ENCODE data around the gene ADTRP. TPM values are rescaled to one million over a fixed set of nuclear protein-coding genes. Genes with fewer than 3 reads are reported as not detected.

The ADTRP gene
- total and polyA plus RNA-seq, 10 of the 15 experiments (the other 5 are each of a cell fraction or from before 2014, with no cell fraction given): 0.10 to 2.6 (median 2.1) TPM

DNA sequence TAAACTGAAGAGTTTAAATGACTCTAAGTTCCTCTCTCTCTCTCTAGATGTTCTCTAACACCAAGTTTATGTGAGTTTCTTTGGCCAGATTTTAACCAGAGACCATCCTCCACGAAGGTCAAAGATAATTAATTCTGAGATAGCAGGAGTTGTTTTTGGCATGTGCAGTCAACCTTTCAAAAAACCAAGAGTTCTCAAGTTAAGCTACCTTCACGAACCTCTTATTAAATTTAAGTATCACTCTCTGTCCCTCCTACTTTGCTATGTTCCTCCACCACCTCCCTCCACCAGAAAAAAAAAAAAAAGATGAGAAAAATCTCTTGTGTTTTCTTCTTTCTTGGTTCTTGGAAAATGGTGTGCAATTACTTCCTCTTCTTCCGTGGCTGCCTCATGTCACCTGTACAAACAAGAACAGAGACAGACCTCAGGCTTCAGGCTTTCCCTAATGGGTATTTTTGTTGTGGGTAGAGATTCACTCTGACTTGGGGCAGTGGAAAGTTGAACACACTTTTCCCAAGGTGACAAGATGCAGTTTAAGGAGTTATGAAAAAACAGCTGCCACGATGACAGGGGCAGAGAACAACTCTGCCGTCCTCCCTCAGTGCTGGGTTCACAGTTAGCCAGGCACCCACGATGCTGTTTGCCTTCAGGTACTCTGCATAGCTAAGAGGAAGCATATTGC is 64.3 kb downstream of the ADTRP start (continued):
- peak; percentile 30; the same call in 1 of the 2 replicates for TF ChIP-seq YY1 (IDR thresholded peaks at IDR 0.05; ENCODE audit: low read depth, low read length)
- TF ChIP-seq CREB1 (IDR thresholded peaks at IDR 0.05; ENCODE audit: low read depth): 0 out of 2 replicates have a peak, but pooled peaks have one; percentile 46
- TF ChIP-seq TBL1XR1 (IDR thresholded peaks at IDR 0.05; ENCODE audit: low read depth, low read length): peak; percentile 32; the same call in 1 of the 2 replicates
- peak; percentile 40 for TF ChIP-seq DPF2 (IDR thresholded peaks at IDR 0.05)
- TF ChIP-seq PAX8 (IDR thresholded peaks at IDR 0.05): no peak
- peak; percentile 33 for TF ChIP-seq KLF5 (IDR thresholded peaks at IDR 0.05; ENCODE audit: partially characterized antibody)
- TF ChIP-seq RELB (IDR thresholded peaks at IDR 0.05; ENCODE audit: low read depth): peak; percentile 81; the same call in 1 of the 2 replicates
- TF ChIP-seq IKZF2 (IDR thresholded peaks at IDR 0.05): peak; percentile 89 to 91
- TF ChIP-seq PAX5 (IDR thresholded peaks at IDR 0.05; ENCODE audit: borderline replicate concordance, low read depth, low read length): no peak
- TF ChIP-seq, protein P1, sequence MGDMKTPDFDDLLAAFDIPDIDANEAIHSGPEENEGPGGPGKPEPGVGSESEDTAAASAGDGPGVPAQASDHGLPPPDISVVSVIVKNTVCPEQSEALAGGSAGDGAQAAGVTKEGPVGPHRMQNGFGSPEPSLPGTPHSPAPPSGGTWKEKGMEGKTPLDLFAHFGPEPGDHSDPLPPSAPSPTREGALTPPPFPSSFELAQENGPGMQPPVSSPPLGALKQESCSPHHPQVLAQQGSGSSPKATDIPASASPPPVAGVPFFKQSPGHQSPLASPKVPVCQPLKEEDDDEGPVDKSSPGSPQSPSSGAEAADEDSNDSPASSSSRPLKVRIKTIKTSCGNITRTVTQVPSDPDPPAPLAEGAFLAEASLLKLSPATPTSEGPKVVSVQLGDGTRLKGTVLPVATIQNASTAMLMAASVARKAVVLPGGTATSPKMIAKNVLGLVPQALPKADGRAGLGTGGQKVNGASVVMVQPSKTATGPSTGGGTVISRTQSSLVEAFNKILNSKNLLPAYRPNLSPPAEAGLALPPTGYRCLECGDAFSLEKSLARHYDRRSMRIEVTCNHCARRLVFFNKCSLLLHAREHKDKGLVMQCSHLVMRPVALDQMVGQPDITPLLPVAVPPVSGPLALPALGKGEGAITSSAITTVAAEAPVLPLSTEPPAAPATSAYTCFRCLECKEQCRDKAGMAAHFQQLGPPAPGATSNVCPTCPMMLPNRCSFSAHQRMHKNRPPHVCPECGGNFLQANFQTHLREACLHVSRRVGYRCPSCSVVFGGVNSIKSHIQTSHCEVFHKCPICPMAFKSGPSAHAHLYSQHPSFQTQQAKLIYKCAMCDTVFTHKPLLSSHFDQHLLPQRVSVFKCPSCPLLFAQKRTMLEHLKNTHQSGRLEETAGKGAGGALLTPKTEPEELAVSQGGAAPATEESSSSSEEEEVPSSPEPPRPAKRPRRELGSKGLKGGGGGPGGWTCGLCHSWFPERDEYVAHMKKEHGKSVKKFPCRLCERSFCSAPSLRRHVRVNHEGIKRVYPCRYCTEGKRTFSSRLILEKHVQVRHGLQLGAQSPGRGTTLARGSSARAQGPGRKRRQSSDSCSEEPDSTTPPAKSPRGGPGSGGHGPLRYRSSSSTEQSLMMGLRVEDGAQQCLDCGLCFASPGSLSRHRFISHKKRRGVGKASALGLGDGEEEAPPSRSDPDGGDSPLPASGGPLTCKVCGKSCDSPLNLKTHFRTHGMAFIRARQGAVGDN (IDR thresholded peaks at IDR 0.05): peak; percentile 44; the same call in 1 of the 2 replicates
- TF ChIP-seq BHLHE40 (IDR thresholded peaks at IDR 0.05; ENCODE audit: borderline replicate concordance in 1 of 2, low read depth in 2 of 2, low read length in 1 of 2): peak in 1 of 2 experiments; percentile 9; a peak in 2 of 4 replicates
- peak in 1 of 2 experiments; percentile 63; a peak in 3 of 4 replicates for TF ChIP-seq EP300 (IDR thresholded peaks at IDR 0.05; ENCODE audit: borderline replicate concordance in 1 of 2, control insufficient read depth in 1 of 2, low read depth in 2 of 2, low read length in 2 of 2)
- TF ChIP-seq ATF7 (IDR thresholded peaks at IDR 0.05; ENCODE audit: low read depth): peak; percentile 45; the same call in 1 of the 2 replicates
- TF ChIP-seq CUX1 (IDR thresholded peaks at IDR 0.05; ENCODE audit: insufficient replicate concordance, low read depth, low read length): no peak
- TF ChIP-seq FOXM1 (IDR thresholded peaks at IDR 0.05; ENCODE audit: low read depth, low read length): peak; percentile 94
- TF ChIP-seq NFIC (IDR thresholded peaks at IDR 0.05; ENCODE audit: low read depth, low read length): peak; percentile 92
- TF ChIP-seq ATF2 (IDR thresholded peaks at IDR 0.05; ENCODE audit: low read length): peak; percentile 73
